ENCODE data around the gene ABHD12B.

DNA sequence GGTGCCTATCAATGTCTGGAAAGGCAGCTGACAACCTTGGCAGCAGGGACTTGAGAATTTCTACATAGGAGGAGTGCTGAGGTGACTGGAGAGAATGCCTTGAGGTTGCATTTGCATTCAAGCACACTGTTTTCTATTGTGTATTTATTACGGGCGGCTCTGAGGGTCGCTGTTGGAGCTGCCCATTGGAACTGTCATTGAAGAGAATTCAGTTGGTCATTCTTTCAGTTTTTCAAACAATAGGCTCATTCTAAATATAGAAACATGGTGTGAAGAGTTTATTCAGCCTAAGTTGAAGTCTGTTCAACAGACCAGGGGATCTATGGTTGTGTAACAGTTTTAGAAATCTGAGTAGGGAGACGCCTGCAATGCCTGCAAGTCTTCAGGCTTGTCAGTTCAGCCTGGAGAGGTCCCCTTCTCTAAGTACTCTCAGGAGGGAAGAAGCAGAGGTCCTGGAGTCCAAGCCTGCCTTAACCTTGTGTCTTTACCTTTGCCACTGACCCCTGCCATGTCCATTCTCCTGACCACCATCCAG, 9.8 kb upstream of the ABHD12B start:
- TF ChIP-seq, protein P1, sequence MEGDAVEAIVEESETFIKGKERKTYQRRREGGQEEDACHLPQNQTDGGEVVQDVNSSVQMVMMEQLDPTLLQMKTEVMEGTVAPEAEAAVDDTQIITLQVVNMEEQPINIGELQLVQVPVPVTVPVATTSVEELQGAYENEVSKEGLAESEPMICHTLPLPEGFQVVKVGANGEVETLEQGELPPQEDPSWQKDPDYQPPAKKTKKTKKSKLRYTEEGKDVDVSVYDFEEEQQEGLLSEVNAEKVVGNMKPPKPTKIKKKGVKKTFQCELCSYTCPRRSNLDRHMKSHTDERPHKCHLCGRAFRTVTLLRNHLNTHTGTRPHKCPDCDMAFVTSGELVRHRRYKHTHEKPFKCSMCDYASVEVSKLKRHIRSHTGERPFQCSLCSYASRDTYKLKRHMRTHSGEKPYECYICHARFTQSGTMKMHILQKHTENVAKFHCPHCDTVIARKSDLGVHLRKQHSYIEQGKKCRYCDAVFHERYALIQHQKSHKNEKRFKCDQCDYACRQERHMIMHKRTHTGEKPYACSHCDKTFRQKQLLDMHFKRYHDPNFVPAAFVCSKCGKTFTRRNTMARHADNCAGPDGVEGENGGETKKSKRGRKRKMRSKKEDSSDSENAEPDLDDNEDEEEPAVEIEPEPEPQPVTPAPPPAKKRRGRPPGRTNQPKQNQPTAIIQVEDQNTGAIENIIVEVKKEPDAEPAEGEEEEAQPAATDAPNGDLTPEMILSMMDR (IDR thresholded peaks at IDR 0.05) = no peak
- TF ChIP-seq EZH2 (IDR thresholded peaks at IDR 0.05) = no peak

Data from neural progenitor cell (in vitro differentiated cells).